CD4-positive, alpha-beta T cell treated with Interferon gamma for 1 hour (primary cell): ENCODE data around the gene STARD3.
A peak's percentile ranks its signal among the peaks of the same experiment; 100 is the strongest.

Experiments
- DNase-seq: peaks from one replicate; pipeline ENCODE4 v3.0.0-alpha.2; 2020

STARD3 gene

DNA sequence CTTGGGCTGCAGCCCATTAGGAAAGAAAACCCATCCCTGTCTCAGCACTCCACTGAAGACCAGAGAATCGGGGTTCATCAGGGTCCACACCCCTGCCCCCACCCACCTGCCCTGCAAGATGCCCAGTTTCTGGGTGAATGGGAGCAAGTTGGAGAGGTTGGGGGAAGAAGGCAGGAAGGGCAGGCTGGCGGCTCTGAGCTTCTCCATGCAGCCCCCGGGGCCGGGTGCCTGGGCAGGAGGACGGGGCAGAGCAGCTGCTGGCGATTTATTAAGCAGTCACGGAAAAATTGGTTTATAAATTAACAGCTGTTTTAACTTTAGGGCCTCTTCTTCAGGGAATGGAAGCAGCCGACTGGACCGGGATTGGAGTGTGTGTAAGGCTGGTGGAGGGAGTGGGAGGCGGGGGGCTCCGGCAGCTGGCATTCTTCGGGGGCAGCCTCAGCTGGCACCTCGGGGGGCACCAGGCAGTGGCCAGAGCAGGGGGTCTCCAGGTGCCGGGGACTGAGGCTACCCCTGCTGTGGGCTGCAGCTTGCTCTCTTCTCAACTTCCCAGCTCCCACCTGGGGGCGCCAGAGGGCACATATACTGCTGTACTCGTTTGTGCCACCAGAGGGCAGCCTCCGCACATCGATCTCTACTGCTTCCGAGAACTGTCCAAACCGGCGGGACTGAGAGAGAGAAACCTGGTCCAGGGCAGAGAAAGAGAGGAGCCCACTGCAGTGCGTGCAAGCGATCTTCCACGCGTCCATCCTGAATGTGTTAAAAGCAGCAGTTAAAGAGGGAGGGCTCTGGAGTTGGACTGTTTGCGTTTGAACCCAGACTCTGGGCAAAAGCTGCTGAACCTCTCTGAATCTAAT is 15.2 kb upstream of the STARD3 start:
- peak; percentile 81 for DNase-seq

DNA sequence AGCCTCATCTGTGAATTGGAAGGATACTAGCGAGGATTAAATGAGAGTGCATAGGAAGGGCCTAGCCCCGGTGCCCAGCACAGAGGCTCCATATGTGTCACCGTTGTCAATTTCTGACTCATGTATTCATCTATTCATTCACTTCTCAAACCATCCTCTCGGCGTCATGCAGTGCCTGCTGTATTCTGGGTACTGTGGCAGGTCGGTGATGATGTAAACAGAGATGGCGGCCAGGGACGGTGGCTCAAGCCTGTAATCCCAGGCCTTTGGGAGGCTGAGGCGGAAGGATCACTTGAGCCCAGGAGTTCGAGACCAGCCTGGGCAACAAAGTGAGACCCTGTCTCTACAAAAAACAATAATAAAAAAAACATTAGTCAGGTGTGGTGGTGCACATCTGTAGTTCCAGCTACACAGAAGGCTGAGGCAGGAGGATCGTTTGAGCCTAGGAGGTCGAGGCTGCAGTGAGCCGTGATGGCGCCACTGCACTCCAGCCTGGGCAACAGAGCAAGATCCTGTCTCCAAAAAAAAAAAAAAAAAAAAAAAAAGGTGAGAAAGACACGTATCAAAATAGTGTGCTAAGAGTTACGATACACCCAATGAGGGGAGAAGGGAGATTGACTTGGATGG is 14.5 kb upstream of the STARD3 start:
- DNase-seq: no peak

DNA sequence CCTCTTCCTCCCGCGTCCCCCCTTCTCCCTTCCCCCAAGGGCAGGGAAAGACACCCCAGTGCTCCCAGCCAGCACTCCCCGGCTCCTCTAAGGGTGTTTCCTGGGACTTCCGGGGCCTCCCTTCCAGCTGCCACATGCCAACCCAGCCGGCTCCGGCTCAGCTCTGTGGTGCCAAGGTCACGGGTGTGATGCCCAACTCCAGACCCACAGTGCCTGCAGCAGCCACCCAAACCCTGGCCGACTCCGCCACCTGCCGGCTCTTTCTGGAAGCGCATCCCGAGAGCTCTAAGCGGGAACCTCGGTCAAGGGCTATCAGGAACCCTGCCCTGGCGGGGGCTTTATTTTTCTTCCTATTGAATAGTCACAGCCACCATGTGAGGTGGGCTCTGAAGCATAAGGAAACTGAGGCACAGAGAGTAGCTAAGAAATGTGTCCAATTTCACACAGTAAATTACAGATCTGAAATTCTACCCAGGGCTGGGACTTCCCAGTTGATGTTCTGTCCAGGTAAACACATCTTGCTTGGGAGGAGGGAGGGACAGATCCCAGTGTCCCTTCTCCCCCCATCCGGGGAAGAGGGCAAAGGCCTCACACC is 13.5 kb upstream of the STARD3 start:
- DNase-seq: peak; percentile 83

DNA sequence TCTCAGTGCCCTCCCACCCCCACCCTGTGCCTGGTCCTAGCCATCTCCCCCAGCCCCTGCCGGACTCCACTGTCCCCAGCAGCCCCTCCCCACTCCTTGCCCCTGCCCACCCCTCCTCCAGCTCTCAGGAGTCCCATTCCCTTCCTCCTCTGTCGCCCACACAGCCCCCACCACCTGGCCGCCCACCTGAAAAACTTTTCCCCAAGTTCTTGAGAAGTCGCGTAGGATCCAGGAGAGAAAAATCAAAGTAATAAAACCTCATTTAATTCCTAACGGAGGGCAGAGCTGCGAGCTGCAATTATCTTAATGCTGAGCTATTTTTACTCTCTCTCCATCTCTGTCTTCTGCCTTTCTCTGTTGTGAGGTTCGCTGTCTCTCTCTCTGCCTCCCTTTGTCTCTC is 12.6 kb upstream of the STARD3 start:
- no peak for DNase-seq

DNA sequence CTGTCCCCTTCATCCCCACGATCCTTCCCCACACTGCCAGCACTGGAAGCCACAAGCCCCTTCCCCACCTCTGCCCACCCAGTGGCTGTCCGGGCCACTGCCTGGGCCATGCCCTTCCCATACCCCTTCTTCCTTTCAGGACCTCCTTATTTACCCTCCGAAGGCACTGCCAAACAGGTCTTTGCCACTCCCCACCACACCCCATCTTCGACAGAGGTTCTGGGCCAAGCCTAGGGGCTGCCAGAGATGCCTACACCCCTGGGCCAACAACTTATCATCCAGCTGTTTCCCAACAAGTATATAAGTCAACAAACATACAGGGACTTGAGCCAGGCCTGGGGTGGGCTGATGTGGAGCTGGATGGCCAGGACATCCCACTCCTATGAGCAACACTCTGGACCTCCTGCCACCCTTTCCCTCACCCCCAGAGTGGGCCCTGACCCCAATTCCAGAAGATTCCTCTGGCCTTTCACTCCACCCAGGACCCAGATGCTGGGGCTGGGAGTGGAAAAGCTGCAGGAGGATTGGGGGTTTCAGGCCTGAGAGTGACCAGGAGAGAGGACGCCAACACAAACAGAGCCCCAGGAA is 11.7 kb upstream of the STARD3 start:
- DNase-seq: no peak

DNA sequence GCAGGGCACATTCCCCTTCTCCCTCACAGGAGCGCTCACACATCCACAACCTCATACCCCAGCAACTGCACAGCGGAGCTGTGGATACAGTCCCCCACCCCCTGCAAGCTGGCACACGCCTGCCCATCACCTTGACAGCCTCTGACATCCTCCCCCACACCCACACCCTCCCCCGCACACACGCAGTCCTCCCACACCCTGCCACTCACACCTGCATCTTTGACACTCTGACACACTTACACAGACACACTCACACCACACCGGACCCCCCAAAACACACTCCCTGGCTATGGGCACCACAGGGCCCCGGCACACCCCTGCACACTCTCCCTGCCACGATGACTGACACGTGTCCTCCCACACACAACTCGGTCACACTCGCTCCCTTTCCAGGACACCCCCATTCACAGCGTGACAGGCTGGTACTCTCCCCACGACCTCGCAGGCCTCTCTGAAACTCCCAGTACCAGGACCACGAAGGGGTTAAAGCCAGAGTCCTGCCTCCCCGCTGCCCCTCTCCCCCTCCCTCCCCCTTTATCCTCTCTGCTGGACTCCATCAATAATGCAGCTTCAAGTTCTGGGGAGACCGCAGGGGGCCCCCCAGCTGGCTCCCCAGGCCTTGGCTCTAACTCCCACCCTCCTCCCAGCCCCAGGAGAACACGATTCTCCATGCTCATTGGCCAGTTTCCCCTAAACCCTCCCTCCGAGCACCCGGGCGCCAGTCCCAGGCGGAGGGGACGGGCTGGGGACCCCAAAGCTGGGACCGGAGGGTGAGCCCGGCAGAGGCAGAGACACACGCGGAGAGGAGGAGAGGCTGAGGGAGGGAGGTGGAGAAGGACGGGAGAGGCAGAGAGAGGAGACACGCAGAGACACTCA is 10.5 kb upstream of the STARD3 start, which contains the start of gene PPP1R1B:
Gene PPP1R1B, plus strand, starts transcription at position 782 of the 876 bp plus-strand sequence. CDS start 441 bp downstream, outside the sequence.
- no peak for DNase-seq

DNA sequence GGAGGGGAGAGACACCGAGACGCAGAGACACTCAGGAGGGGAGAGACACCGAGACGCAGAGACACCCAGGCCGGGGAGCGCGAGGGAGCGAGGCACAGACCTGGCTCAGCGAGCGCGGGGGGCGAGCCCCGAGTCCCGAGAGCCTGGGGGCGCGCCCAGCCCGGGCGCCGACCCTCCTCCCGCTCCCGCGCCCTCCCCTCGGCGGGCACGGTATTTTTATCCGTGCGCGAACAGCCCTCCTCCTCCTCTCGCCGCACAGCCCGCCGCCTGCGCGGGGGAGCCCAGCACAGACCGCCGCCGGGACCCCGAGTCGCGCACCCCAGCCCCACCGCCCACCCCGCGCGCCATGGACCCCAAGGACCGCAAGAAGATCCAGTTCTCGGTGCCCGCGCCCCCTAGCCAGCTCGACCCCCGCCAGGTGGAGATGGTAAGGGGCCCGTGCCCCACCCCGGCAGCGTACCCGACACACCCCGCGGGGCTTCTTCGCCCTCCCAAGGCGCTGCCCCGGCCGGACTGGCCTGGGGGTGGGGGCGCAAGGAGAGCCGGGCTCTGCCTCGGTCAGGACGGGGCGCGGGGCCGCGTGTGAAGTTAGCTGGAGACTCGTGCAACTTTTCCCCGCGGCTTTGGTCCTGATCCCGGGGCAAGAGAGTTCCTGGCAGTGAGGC is 9.8 kb upstream of the STARD3 start:
- DNase-seq: no peak

DNA sequence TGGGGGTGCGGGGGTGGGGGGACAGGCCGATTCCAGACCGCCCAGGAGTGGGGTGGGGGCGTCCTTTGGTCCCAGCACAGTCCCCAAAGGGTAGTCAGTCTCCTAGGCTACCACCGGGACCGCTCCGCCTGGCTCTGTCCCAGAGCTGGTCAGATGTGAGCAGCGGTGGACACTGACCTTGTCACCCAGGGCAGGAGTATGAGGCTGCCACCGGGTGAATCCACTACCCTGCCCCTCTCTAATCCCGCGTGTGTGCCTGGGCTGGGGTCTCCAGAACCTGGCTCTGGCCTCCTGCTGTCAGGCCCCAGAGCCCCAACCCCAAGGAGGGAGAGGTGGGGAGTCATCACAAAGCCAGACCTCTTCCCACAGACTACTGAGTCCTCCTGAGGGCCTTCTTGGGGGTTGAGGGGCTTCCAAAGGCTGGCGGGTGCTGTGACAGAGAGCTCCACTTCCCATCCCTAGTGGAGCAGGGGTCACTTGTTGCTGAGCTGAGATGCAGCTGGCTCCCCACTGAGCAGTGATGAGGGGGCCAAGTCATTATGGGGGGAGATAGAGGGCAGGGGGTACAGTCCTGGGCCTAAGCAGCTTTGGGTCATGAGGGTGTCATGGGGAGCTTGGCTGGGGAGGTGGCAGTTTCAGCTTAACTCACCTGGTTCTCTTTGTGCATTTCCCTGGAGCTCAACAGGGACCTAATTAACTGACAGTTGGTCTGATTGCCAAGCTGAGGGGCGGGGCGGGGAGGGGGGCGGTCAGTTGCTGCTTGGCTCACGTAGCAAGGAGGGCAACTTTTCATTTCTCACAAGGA is 9.0 kb upstream of the STARD3 start:
- DNase-seq: no peak

DNA sequence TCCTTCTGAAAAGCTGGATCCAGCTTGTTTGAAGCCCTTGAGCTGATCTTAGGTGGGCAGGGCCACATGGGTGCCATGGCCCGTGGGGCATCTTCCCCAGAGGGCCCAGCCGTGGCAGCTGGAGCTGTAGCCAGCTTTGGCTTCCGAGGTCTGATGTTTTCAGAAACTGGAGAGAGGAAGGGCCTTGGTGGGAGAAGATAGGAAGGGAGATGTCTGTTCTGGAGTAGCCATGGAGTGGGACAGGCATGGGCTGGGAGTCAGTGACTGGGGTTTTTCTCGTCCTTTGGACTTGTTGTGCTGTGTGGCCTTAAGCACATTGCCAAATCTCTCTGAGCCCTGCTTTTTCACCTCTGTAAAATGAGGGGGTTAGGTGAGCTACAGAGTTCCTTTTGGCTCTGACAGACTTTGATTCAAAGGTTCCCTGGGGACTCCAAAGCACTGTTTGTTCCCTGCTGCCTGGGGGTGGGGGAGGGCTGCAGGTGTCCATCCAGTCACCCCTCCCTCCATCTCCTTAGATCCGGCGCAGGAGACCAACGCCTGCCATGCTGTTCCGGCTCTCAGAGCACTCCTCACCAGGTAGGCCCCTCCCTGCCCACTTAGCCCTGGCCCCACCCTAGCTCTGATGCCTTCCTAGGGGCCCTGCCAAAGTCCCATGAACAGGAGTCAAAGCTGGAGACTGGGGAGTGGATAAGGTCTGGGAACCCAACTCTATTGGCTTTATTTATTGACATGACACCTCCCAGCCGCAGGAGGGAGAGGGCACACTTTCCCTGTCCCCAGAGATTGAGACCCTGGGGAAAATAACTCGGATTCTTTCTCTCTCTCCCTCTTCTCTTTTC is 8.1 kb upstream of the STARD3 start:
- DNase-seq: no peak

DNA sequence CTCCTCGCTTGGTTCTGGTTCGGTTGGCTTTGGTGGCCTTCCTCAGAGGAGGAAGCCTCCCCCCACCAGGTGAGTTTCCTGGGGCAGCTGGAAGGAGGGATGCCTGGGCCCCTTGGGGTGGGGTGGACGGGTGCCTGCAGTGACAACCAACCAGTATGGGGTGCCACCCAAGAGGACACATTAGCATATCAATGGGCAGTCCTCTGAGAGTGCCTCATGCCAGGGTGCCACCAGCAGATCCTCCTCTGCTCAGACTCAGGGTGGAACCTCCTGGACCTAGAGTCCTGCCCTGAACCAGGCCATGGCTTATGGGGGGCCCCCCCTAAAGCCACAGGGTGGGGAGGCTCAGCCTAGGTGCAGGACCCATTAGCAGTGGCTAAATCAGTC is 7.5 kb upstream of the STARD3 start:
- no peak for DNase-seq

DNA sequence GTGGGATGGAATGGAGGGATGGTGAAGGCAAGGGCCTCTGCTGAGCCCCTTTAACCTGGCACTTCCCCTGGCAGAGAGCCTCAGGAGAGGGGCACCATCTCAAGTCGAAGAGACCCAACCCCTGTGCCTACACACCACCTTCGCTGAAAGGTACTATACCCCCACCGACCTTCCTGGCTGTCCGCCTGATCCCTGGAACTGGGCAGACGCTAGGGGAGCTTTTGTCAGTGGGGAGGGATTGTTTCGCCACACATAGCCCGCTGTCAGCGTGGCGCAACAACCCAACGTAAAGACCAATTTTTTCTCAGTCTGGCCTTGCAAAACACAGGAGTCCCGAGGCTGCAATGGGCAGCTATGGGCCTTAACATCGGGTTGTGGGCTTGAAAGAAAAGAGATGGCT is 7.0 kb upstream of the STARD3 start:
- peak; percentile 9 for DNase-seq

DNA sequence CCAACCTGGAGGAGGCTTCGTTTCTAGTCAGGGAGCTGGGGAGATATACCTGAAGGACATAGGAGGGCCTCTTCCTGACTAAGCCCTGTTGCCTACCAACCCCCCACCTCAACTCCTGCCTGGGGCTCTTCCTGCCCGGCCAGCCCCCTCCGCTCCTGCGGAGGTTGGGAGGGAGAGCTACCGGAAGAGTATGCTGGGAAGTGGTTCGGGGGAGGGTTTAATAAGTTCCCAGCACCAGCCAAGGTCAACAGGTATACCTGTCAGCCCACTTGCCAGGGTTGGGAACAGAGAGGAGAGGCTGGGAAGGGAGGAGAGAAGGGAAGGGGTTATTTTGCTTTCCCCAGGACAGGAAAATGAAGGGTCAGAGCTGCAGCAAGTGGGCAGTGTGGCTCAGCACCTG is 5.5 kb upstream of the STARD3 start:
- no peak for DNase-seq

DNA sequence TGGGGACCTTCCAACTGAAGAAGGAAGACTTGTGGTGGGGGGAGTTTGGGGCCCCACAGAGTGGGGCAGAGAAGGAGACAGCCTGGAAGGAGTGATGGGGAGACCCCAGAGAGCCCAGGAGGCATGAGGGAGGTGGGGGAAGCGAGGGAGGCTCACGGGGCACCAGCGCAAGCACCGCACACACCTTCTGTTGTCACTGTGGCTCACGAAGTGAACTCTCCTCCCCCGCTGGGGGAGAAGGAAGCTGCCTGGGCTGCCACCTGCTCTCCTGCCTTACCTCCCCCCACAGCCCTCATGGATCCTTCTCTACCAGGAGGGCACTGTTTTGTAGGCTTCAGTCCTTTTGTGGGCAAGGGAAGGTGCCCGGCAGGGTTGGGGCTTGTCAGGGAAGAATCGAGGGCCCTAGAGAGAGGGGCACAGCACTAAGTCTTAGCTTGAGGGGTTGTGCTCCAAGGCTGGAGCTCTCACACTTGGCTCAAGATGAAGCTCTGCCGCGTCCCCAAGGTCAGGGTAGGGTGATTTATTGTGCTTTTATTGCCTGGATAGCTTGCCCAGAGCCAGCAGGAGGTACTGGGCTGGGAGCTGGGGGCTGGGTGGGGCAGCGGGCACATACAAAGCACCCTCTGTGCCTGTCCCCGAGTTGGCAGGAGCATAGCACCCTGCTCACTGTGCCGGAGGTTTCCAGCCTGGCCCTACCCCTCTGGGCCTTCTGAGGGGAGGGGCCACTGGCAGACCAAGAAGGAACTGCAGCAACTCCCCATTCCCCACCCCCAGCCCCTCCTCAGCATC is 4.6 kb upstream of the STARD3 start:
- DNase-seq: no peak

DNA sequence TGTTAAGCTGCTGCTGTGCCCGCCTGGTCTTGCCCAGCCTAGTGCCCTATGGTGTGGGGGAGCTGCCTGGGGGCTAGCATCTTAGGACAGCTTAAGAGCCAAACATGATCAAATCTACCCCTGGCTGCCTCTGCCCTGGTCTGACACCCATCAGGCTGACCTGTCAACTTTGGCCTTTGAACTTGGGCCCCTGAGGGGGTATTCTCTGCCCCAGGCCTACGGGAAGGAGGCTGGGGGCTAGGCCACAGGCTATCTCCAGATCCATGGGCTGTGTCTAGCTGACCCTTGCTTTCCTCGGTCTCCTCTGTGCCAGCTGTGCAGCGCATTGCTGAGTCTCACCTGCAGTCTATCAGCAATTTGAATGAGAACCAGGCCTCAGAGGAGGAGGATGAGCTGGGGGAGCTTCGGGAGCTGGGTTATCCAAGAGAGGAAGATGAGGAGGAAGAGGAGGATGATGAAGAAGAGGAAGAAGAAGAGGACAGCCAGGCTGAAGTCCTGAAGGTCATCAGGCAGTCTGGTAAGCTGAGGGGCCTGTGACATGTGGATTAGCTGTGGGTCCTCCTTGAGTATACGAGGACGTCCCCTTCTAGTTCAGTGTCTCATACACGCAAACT is 3.3 kb upstream of the STARD3 start:
- no peak for DNase-seq

DNA sequence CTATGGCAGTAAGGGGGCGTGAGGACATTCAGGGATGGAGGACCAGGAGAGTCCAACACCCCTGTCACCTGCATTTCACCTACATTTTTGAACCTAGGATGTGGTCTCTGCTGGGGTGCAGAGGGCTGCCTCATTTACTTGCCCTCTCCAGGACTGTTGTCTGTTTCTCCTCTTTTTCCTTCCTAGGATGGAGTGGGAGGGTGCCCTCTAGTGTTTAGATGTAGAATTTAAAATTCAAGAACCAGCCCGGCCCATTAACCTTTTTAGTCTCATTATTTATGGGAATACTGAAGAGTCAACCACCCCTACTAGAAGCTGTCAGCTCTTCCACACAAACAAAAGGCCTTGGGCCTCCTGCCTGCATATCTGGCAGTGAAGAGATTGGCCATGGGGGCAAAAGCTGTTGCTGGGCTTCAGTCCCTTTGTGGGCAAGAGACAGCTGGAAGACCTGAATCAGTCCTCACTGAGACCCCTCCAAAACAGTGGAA is 2.5 kb upstream of the STARD3 start:
- DNase-seq: no peak

DNA sequence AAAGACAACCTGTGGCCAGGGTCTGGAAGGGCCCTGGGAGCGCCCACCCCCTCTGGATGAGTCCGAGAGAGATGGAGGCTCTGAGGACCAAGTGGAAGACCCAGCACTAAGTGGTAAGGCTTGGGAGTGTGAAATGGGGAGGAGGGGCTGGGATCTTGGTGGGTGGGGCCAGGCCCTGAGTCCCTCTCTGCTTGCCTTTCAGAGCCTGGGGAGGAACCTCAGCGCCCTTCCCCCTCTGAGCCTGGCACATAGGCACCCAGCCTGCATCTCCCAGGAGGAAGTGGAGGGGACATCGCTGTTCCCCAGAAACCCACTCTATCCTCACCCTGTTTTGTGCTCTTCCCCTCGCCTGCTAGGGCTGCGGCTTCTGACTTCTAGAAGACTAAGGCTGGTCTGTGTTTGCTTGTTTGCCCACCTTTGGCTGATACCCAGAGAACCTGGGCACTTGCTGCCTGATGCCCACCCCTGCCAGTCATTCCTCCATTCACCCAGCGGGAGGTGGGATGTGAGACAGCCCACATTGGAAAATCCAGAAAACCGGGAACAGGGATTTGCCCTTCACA is 1.2 kb upstream of the STARD3 start:
- no peak for DNase-seq

DNA sequence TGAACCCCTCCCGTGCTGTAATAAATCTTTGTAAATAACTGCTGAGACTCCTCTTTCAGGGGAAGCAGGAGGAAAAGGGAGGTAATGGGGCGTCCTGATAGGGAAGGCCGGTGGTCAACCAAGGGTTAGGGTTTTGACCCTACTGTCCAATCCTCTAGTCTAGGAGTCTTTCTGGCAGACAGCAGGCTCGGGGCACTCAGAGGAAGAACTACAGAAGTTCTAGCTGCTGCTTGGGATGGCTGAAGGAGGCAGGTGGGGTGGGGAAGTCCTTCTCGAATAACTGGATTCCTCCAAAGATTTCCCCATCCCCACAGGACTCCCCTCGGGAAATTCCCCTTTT is 387 bp upstream of the STARD3 start:
- no peak for DNase-seq

DNA sequence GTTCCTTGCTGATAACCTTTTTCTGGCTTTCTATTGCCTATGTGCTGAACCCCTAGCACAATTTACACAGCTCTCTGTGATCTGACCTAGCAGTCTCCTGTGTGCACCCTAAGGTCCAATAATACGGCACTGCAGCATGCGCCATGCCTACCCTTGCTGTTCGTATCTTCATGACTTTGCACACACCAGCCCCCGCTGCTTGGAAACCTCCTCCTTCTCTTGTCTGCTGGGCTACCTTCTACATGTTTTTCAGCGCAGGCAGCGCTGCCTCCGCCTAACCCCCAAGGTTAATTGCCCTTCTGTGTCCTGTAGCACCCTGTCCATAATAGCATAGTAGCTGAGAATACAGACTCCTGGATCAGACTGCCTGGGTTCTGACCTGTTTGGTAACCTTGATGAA is 1.4 kb downstream of the STARD3 start:
- no peak for DNase-seq

DNA sequence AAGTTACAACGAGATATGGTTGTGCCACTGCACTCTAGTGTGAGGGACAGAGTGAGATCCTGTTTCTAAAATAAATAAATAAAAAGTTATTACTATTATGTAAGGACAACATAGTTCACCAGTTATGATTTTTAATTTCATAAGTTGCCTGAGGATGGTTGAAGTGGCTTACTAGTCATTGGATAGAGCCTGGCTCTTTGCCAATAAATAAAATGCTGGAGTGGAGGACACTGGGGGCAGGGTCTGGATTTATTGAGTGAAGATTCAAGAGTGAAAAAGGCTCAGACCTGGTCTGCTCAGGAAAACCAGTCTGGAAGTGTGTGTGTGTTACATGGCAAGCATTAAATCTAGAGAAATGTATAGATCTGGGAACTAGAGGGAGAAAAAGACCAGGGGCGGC is 2.1 kb downstream of the STARD3 start:
- DNase-seq: no peak
